AG09309 (cell line): Measurements from ENCODE around the gene DAND5.
"Not testable (repeated sequence)": the region's sequence is repeated elsewhere in the genome, so short reads cannot be mapped to it uniquely, and the experiment has no call there.

ENCODE experiments used
- DNase-seq: peaks from one replicate; pipeline ENCODE4 v3.0.0-alpha.2; 2010; ENCODE audit warnings: low read depth
- H3K4me3 ChIP-seq: 2 replicates; pipeline ENCODE4 v1.5.1; 2011; ENCODE audit warnings: mild to moderate bottlenecking, low read depth, low read length, moderate library complexity; ENCODE audit not compliant: control insufficient read depth
- TF ChIP-seq, protein P1 (sequence below): IDR thresholded peaks from 2 replicates; pipeline ENCODE4 v1.5.1; 2011; ENCODE audit warnings: mild to moderate bottlenecking, low read depth, low read length, inconsistent platforms; ENCODE audit not compliant: insufficient read depth, control insufficient read depth; ENCODE audit errors: missing control alignments

Gene DAND5

GRCh38 chr19:12970070-12970820 lies 869 bp downstream of the DAND5 start:
- DNase-seq = no peak
- H3K4me3 ChIP-seq = no peak overlapping the region
- TF ChIP-seq, protein P1, sequence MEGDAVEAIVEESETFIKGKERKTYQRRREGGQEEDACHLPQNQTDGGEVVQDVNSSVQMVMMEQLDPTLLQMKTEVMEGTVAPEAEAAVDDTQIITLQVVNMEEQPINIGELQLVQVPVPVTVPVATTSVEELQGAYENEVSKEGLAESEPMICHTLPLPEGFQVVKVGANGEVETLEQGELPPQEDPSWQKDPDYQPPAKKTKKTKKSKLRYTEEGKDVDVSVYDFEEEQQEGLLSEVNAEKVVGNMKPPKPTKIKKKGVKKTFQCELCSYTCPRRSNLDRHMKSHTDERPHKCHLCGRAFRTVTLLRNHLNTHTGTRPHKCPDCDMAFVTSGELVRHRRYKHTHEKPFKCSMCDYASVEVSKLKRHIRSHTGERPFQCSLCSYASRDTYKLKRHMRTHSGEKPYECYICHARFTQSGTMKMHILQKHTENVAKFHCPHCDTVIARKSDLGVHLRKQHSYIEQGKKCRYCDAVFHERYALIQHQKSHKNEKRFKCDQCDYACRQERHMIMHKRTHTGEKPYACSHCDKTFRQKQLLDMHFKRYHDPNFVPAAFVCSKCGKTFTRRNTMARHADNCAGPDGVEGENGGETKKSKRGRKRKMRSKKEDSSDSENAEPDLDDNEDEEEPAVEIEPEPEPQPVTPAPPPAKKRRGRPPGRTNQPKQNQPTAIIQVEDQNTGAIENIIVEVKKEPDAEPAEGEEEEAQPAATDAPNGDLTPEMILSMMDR = no peak

- no peak overlapping the region for H3K4me3 ChIP-seq
- DNase-seq = no peak
- TF ChIP-seq, protein P1 = no peak
Observed at GRCh38 chr19:12973236-12973635, 3.9 kb downstream of the DAND5 start.

- no peak overlapping the region for H3K4me3 ChIP-seq
- DNase-seq = no peak
- TF ChIP-seq, protein P1 = no peak
Observed at GRCh38 chr19:12974301-12975220, 5.2 kb downstream of the DAND5 start.

DNA sequence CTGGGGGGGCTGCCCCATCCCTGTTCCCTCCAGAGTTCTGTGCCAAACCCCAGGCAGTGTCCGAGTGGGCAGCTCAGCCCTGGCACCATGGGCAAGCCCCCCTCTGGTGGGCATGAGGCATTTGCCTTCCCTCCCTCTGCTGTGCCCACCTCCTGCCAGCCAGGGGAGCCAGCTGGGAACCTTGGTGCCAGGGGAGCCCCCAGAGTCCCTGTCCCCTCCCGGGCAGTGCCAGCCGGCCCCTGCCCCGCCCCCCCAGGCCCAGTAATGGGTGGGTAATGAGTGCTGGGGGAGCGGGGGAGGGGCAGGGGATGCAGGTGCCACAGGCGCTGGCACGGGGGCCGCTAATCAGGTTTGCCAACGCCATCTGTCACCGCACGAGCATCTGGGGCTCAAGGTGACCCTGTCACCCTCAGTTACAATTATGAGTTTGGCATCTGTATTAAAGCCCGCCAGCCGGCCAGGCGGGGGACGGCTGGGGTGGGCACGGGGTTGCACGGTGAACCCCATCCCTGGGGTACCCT lies 5.9 kb downstream of the DAND5 start:
- TF ChIP-seq, protein P1 = no peak
- no peak for DNase-seq
- H3K4me3 ChIP-seq = no peak overlapping the region

DNA sequence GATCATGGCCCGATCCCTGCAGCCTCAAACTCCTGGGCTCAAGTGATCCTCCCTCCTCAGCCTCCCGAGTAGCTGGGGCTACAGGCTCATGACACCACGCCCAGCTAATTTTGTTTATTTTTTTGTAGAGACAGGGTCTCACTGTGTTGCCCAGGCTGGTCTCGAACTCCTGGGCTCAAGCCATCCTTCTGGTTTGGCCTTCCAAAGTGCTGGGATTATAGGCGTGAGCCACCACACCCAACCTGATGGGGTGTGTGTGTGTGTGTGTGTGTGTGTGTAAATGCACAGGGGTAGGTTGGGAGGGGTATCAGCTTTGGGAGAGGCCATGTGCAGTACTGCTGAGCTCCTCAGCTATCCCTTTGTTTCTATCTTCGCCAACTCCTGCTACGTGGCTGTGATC lies 6.7 kb downstream of the DAND5 start:
- H3K4me3 ChIP-seq, DNase-seq: not testable (repeated sequence)

DNA sequence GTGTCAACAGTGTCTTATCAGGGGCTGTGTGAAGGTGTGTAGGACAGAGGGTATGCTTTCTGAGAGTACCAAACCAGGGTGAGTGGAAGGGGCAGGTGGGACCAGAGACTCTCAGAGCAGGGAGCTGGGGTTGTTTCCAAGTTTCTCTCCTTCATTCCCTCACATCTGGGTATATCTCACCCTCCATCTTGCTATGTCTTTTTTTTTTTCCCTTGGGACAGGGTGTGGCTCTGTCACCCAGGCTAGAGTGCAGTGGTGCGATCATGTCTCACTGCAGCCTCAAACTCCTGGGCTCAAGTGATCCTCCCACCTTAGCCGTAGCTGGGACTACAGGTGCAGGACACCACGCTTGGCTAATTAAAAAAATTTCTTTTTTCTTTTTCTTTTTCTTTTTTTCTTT lies 10.6 kb downstream of the DAND5 start:
- H3K4me3 ChIP-seq = no peak overlapping the region
- DNase-seq = no peak
- TF ChIP-seq, protein P1 = no peak

GRCh38 chr19:12982648-12983047 lies 13.3 kb downstream of the DAND5 start:
- DNase-seq = no peak
- H3K4me3 ChIP-seq = no peak overlapping the region
- TF ChIP-seq, protein P1 = no peak
